ENCODE measurements around the gene ATOSB.
"Not testable (repeated sequence)": the region's sequence is repeated elsewhere in the genome, so short reads cannot be mapped to it uniquely, and the experiment has no call there.

The ATOSB gene

GRCh38 chr9:35156781-35157180, 41.1 kb upstream of the ATOSB start:
- Histone ChIP-seq H3K9me3 (replicated peaks in 1 of 11) (peaks cover 22 to 94% (median 69%) of the 10 kb centered on the region in 11 experiments; a peak in 21 of 22 replicates), H3K9ac (no peak overlapping the region), H3K4me1 (peaks cover 25 to 37% (median 28%) of the 10 kb centered on the region in 10 experiments), H4K20me1 (no peaks in the 10 kb centered on the region), H3K4me2 (no peak overlapping the region), H3K4me3 (no peak overlapping the region), H3K27ac (no peak overlapping the region), H3K36me3 (no peaks in the 10 kb centered on the region), H3K27me3 (peaks cover 0 to under 1% (median 0%) of the 10 kb centered on the region in 11 experiments; a peak in 5 of 22 replicates)
- no peak for TF ChIP-seq Cebpa-rat (IDR thresholded peaks at IDR 0.05)

- Histone ChIP-seq H3K4me2 (no peak overlapping the region), H3K4me1 (peaks cover 0 to 4% (median under 1%) of the 10 kb centered on the region in 10 experiments; a peak in 5 of 20 replicates), H3K27me3 (no peaks in the 10 kb centered on the region), H3K4me3 (no peak overlapping the region), H3K9ac (no peak overlapping the region), H4K20me1 (no peaks in the 10 kb centered on the region), H3K36me3 (no peaks in the 10 kb centered on the region), H3K9me3 (replicated peaks in 1 of 11) (peaks cover 49 to 100% (median 83%) of the 10 kb centered on the region in 11 experiments), H3K27ac (no peak overlapping the region)
- TF ChIP-seq Cebpa-rat (IDR thresholded peaks at IDR 0.05), result no peak
Measured at GRCh38 chr9:35152926-35153325, 37.3 kb upstream of the ATOSB start.

GRCh38 chr9:35147941-35148563, 32.4 kb upstream of the ATOSB start:
- not testable (repeated sequence) for H3K9ac ChIP-seq, H3K4me3 ChIP-seq, H3K27me3 ChIP-seq, H3K36me3 ChIP-seq, H3K27ac ChIP-seq, H3K4me2 ChIP-seq, H3K4me1 ChIP-seq, H4K20me1 ChIP-seq
- peaks cover 77 to 95% (median 84%) of the 10 kb centered on the region in 11 experiments for H3K9me3 ChIP-seq (replicated peaks in 1 of 11)

GRCh38 chr9:35142037-35142436, 26.4 kb upstream of the ATOSB start:
- Histone ChIP-seq H3K9me3 (replicated peaks in 1 of 11) (peaks cover 73 to 91% (median 78%) of the 10 kb centered on the region in 11 experiments), H4K20me1 (no peaks in the 10 kb centered on the region), H3K27me3 (no peaks in the 10 kb centered on the region), H3K4me2 (no peak overlapping the region), H3K27ac (no peak overlapping the region), H3K9ac (no peak overlapping the region), H3K4me1 (no peaks in the 10 kb centered on the region), H3K36me3 (peaks cover 0 to 19% (median 0%) of the 10 kb centered on the region in 11 experiments; a peak in 5 of 22 replicates), H3K4me3 (peak overlapping the region in 1 of 10 experiments; percentile 24; a peak in 1 of 20 replicates)
- no peak for TF ChIP-seq Cebpa-rat (IDR thresholded peaks at IDR 0.05)

GRCh38 chr9:35140093-35140492, 24.4 kb upstream of the ATOSB start:
- no peaks in the 10 kb centered on the region for H4K20me1 ChIP-seq
- no peak overlapping the region for H3K4me2 ChIP-seq
- H3K9ac ChIP-seq, result no peak overlapping the region
- H3K4me1 ChIP-seq, result no peaks in the 10 kb centered on the region
- H3K36me3 ChIP-seq, result peaks cover 0 to 19% (median 0%) of the 10 kb centered on the region in 11 experiments; a peak in 5 of 22 replicates
- peaks cover 60 to 82% (median 68%) of the 10 kb centered on the region in 11 experiments for H3K9me3 ChIP-seq (replicated peaks in 1 of 11)
- no peak overlapping the region for H3K27ac ChIP-seq
- TF ChIP-seq Cebpa-rat (IDR thresholded peaks at IDR 0.05), result no peak
- no peaks in the 10 kb centered on the region for H3K27me3 ChIP-seq
- H3K4me3 ChIP-seq, result no peak overlapping the region

GRCh38 chr9:35136866-35137265, 21.2 kb upstream of the ATOSB start:
- no peaks in the 10 kb centered on the region for H3K4me1 ChIP-seq
- H3K4me2 ChIP-seq, result no peak overlapping the region
- no peak for TF ChIP-seq Cebpa-rat (IDR thresholded peaks at IDR 0.05)
- no peak overlapping the region for H3K27ac ChIP-seq
- no peak overlapping the region for H3K4me3 ChIP-seq
- H3K9ac ChIP-seq, result no peak overlapping the region
- peaks cover 0 to 5% (median 0%) of the 10 kb centered on the region in 11 experiments; a peak in 3 of 22 replicates for H3K36me3 ChIP-seq
- H4K20me1 ChIP-seq, result no peaks in the 10 kb centered on the region
- no peaks in the 10 kb centered on the region for H3K27me3 ChIP-seq
- peaks cover 39 to 73% (median 49%) of the 10 kb centered on the region in 11 experiments for H3K9me3 ChIP-seq (replicated peaks in 1 of 11)

- Histone ChIP-seq H3K4me1 (no peaks in the 10 kb centered on the region), H3K4me3 (no peak overlapping the region), H3K36me3 (no peaks in the 10 kb centered on the region; a peak in 1 of 22 replicates), H3K9me3 (replicated peaks in 1 of 11) (peaks cover 39 to 72% (median 47%) of the 10 kb centered on the region in 11 experiments), H3K9ac (no peak overlapping the region), H3K27ac (no peak overlapping the region), H3K4me2 (no peak overlapping the region), H3K27me3 (no peaks in the 10 kb centered on the region), H4K20me1 (no peaks in the 10 kb centered on the region)
- TF ChIP-seq Cebpa-rat (IDR thresholded peaks at IDR 0.05), result no peak
Measured at GRCh38 chr9:35135988-35136387, 20.3 kb upstream of the ATOSB start.

GRCh38 chr9:35134920-35135319, 19.3 kb upstream of the ATOSB start:
- Histone ChIP-seq H3K36me3 (no peaks in the 10 kb centered on the region), H3K27ac (no peak overlapping the region), H3K4me2 (no peak overlapping the region), H3K4me3 (no peak overlapping the region), H3K4me1 (no peaks in the 10 kb centered on the region), H4K20me1 (no peaks in the 10 kb centered on the region), H3K9ac (no peak overlapping the region), H3K9me3 (replicated peaks in 1 of 11) (peaks cover 40 to 69% (median 44%) of the 10 kb centered on the region in 11 experiments), H3K27me3 (no peaks in the 10 kb centered on the region)
- no peak for TF ChIP-seq Cebpa-rat (IDR thresholded peaks at IDR 0.05)

- Histone ChIP-seq H3K36me3 (no peaks in the 10 kb centered on the region), H3K4me3 (peak overlapping the region; percentile 73 to 91 (median 76)), H3K4me2 (peak overlapping the region; percentile 89 to 99 (median 97)), H3K27ac (peak overlapping the region in 4 of 11 experiments; percentile 3 to 100 (median 64); a peak in 5 of 22 replicates), H3K4me1 (peaks cover 29 to 42% (median 33%) of the 10 kb centered on the region in 10 experiments), H4K20me1 (peaks cover 0 to 9% (median 0%) of the 10 kb centered on the region in 11 experiments; a peak in 4 of 22 replicates), H3K27me3 (no peaks in the 10 kb centered on the region), H3K9ac (peak overlapping the region; percentile 20 to 100 (median 94); a peak in 19 of 22 replicates), H3K9me3 (replicated peaks in 1 of 11) (no peaks in the 10 kb centered on the region)
- TF ChIP-seq Cebpa-rat (IDR thresholded peaks at IDR 0.05), result no peak
Measured at GRCh38 chr9:35116898-35117551, 1.4 kb upstream of the ATOSB start.
